ENCODE measurements around the gene PRADC1. TPM values are rescaled to one million over a fixed set of nuclear protein-coding genes. Genes with fewer than 3 reads are reported as not detected.

The PRADC1 gene
- total and polyA plus RNA-seq, 2 donors (not counting 1 experiment from before 2014, with no cell fraction given), result 2.3 to 4.6 TPM

- ChIA-PET CTCF (interaction anchor here (0.6 to 3.2 kb wide), 9 partner anchors 11 to 240 kb away, joined by 3 to 24 read pairs (median 4); partner anchors contain the start of gene FBXO41), POLR2A (interaction anchor here (0.6 to 2.2 kb wide), 9 partner anchors 16 to 1221 kb away, joined by 3 to 20 read pairs (median 9); partner anchors contain the start of genes ALMS1, FBXO41, INO80B and SFXN5)
- H4K20me1 ChIP-seq (ENCODE audit: control insufficient read depth, insufficient read depth, low read length, poor library complexity, severe bottlenecking), result peaks cover 31% of the 10 kb centered on the region
- DNase-seq (peak; percentile 94), ATAC-seq (ENCODE audit: low read depth) (peak; percentile 64)
- Mint-ChIP-seq H3K27me3 (no peaks in the 10 kb centered on the region), H3K9me3 (ENCODE audit: insufficient read depth) (no peaks in the 10 kb centered on the region), H3K27ac (peak within 1 kb of the TSS; percentile 93), H3K4me1 (peaks cover 40% of the 10 kb centered on the region), H3K4me3 (peak within 1 kb of the TSS; percentile 99)
- H3K9ac ChIP-seq (ENCODE audit: low read length), result peak within 1 kb of the TSS; percentile 75
- peak within 1 kb of the TSS; percentile 99 for H3K4me2 ChIP-seq (replicated peaks; ENCODE audit: low read depth, low read length, poor library complexity, severe bottlenecking)
- no peaks in the 10 kb centered on the region for H3K9me3 ChIP-seq (ENCODE audit: control extremely low read depth in 1 of 3, control insufficient read depth in 2 of 3, insufficient read depth in 1 of 3, low read length in 2 of 3)
- TF ChIP-seq CTCF (IDR thresholded peaks at IDR 0.05) (no peak), EZH2 (IDR thresholded peaks at IDR 0.05; ENCODE audit: borderline replicate concordance, insufficient read depth, low read depth, low read length, poor library complexity, severe bottlenecking) (no peak)
- peak within 1 kb of the TSS; percentile 87 to 90 for H3K27ac ChIP-seq (ENCODE audit: low read length in 2 of 2)
- intact Hi-C loops (cut with micrococcal nuclease), result loop anchor here (1.0 to 5.0 kb wide), 9 partner anchors 20 to 1723 kb away; partner anchors contain the start of genes ALMS1, AUP1, DQX1 and FBXO41
- under 1% methylated on average over 53 of the region's 69 CpGs for WGBS (ENCODE audit: insufficient coverage)
- peaks cover 42% of the 10 kb centered on the region for H3K79me2 ChIP-seq (ENCODE audit: control insufficient read depth, insufficient read depth, low read length)
- no peaks in the 10 kb centered on the region for H3K27me3 ChIP-seq (replicated peaks in 1 of 4; ENCODE audit: control extremely low read depth in 1 of 4, control insufficient read depth in 3 of 4, insufficient read depth in 4 of 4, low read length in 3 of 4)
- H3K4me1 ChIP-seq (ENCODE audit: control insufficient read depth in 2 of 2, insufficient read depth in 2 of 2, low read length in 2 of 2), result peaks cover 18 to 20% of the 10 kb centered on the region in 2 donors
- H3K36me3 ChIP-seq (replicated peaks in 1 of 2; ENCODE audit: control extremely low read depth in 1 of 2, control insufficient read depth in 1 of 2, extremely low read depth in 1 of 2, insufficient read depth in 2 of 2, low read length in 1 of 2), result peaks cover 6 to 9% of the 10 kb centered on the region in 2 experiments
- peak within 1 kb of the TSS; percentile 99 for H2AFZ ChIP-seq (ENCODE audit: insufficient read depth, low read depth, low read length, poor library complexity, severe bottlenecking)
- H3K4me3 ChIP-seq (ENCODE audit: control extremely low read depth in 1 of 5, extremely low read depth in 1 of 5, insufficient read depth in 1 of 5, low read depth in 2 of 5, low read length in 4 of 5), result peak within 1 kb of the TSS; percentile 89 to 99 (median 94)
Observed at GRCh38 chr2:73233932-73234832, 1.1 kb upstream of the PRADC1 start, which contains the start of gene CCT7. Gene CCT7, plus strand, starts transcription at chr2:73234308. Its CDS starts 71 bp downstream, at chr2:73234379.

Measured in B cell (primary cell).